Nephron (organoid): ENCODE data around the gene EPB41L2.

Source experiments
- H3K27ac Mint-ChIP-seq, 3 experiments: 2 replicates each; pipeline ENCODE4 v1.8.0; 2020; ENCODE audit warnings: mixed read lengths in 3 of 3, mild to moderate bottlenecking in 2 of 3, moderate library complexity in 1 of 3
- H3K27me3 Mint-ChIP-seq: 2 replicates; pipeline ENCODE4 v1.8.0; 2021; ENCODE audit warnings: low read depth, mild to moderate bottlenecking, moderate library complexity, mixed read lengths
- H3K36me3 Mint-ChIP-seq: 2 replicates; pipeline ENCODE4 v1.8.0; 2020; ENCODE audit warnings: low read depth, mixed read lengths
- H3K4me1 Mint-ChIP-seq: 2 replicates; pipeline ENCODE4 v1.8.0; 2020; ENCODE audit warnings: mixed read lengths
- H3K4me3 Mint-ChIP-seq, 3 experiments: 2 replicates each; pipeline ENCODE4 v1.8.0; 2020; ENCODE audit warnings: mild to moderate bottlenecking in 3 of 3, mixed read lengths in 3 of 3, moderate library complexity in 2 of 3
- H3K9me3 Mint-ChIP-seq: 2 replicates; pipeline ENCODE4 v1.8.0; 2020; ENCODE audit warnings: mixed read lengths
- CTCF ChIP-seq, 3 experiments: fragments of 200-600 bp; sonication (generic); IDR thresholded peaks; one replicate each; pipeline ENCODE4 v1.5.0; 2021; ENCODE audit warnings: antibody characterized with exemption in 3 of 3; ENCODE audit not compliant: unreplicated experiment in 3 of 3

The EPB41L2 gene

GRCh38 chr6:130965656-130966055 is 97.4 kb downstream of the EPB41L2 start:
- H3K4me1 Mint-ChIP-seq: peaks cover 46% of the 10 kb centered on the region
- no peaks in the 10 kb centered on the region for H3K36me3 Mint-ChIP-seq
- H3K9me3 Mint-ChIP-seq: no peaks in the 10 kb centered on the region
- no peak for TF ChIP-seq CTCF (IDR thresholded peaks at IDR 0.05; ENCODE audit: unreplicated experiment in 3 of 3)
- no peaks in the 10 kb centered on the region for H3K27me3 Mint-ChIP-seq
- no peak overlapping the region for H3K4me3 Mint-ChIP-seq
- no peak overlapping the region for H3K27ac Mint-ChIP-seq

- Mint-ChIP-seq H3K27ac (no peak overlapping the region), H3K36me3 (no peaks in the 10 kb centered on the region), H3K4me1 (peaks cover 40% of the 10 kb centered on the region), H3K4me3 (no peak overlapping the region), H3K27me3 (no peaks in the 10 kb centered on the region), H3K9me3 (no peaks in the 10 kb centered on the region)
- TF ChIP-seq CTCF (IDR thresholded peaks at IDR 0.05; ENCODE audit: unreplicated experiment in 3 of 3): no peak
Observed at GRCh38 chr6:130964808-130965604, 98.0 kb downstream of the EPB41L2 start.

- TF ChIP-seq CTCF (IDR thresholded peaks at IDR 0.05; ENCODE audit: unreplicated experiment in 3 of 3): no peak
- Mint-ChIP-seq H3K4me3 (no peak overlapping the region), H3K9me3 (no peaks in the 10 kb centered on the region), H3K27me3 (no peaks in the 10 kb centered on the region), H3K4me1 (peaks cover 35% of the 10 kb centered on the region), H3K27ac (no peak overlapping the region), H3K36me3 (no peaks in the 10 kb centered on the region)
Observed at GRCh38 chr6:130964289-130964688, 98.8 kb downstream of the EPB41L2 start.

GRCh38 chr6:130962966-130963365 is 100.1 kb downstream of the EPB41L2 start:
- TF ChIP-seq CTCF (IDR thresholded peaks at IDR 0.05; ENCODE audit: unreplicated experiment in 3 of 3): no peak
- Mint-ChIP-seq H3K27me3 (no peaks in the 10 kb centered on the region), H3K9me3 (no peaks in the 10 kb centered on the region), H3K36me3 (no peaks in the 10 kb centered on the region), H3K4me3 (no peak overlapping the region), H3K4me1 (peaks cover 35% of the 10 kb centered on the region), H3K27ac (no peak overlapping the region)

- no peaks in the 10 kb centered on the region for H3K9me3 Mint-ChIP-seq
Observed at GRCh38 chr6:130961148-130961547, 101.9 kb downstream of the EPB41L2 start.

More at GRCh38 chr6:130961148-130961547, 101.9 kb downstream of the EPB41L2 start:
- no peak for TF ChIP-seq CTCF (IDR thresholded peaks at IDR 0.05; ENCODE audit: unreplicated experiment in 3 of 3)
- H3K36me3 Mint-ChIP-seq: peaks cover 2% of the 10 kb centered on the region
- H3K4me3 Mint-ChIP-seq: no peak overlapping the region
- peaks cover 21% of the 10 kb centered on the region for H3K4me1 Mint-ChIP-seq
- no peak overlapping the region for H3K27ac Mint-ChIP-seq
- no peaks in the 10 kb centered on the region for H3K27me3 Mint-ChIP-seq
